Testis (tissue), 5 donors: ENCODE results near the gene PDAP1. TPM values are rescaled to one million over a fixed set of nuclear protein-coding genes. Genes with fewer than 3 reads are reported as not detected.

Source experiments
- DNase-seq: peaks from one replicate; pipeline ENCODE4 v3.0.0-alpha.2; 2019
- H3K27ac ChIP-seq, 2 donors: fragments of 200-600 bp; sonication (generic); one replicate each; pipeline ENCODE4 v1.5.1; 2019
- H3K27me3 ChIP-seq: fragments of 200-600 bp; sonication (generic); one replicate; pipeline ENCODE4 v1.5.1; 2019
- H3K36me3 ChIP-seq: fragments of 200-600 bp; sonication (generic); one replicate; pipeline ENCODE4 v1.5.1; 2017; ENCODE audit warnings: low read depth; ENCODE audit errors: missing control alignments
- H3K4me1 ChIP-seq: fragments of 200-600 bp; sonication (generic); one replicate; pipeline ENCODE4 v1.5.1; 2019
- H3K4me3 ChIP-seq, 2 donors: fragments of 200-600 bp; sonication (generic); one replicate each; pipeline ENCODE4 v1.5.1; 2017 to 2019
- H3K9me3 ChIP-seq: fragments of 200-600 bp; sonication (generic); one replicate; pipeline ENCODE4 v1.5.1; 2017
- POLR2A ChIP-seq: fragments of 450-650 bp; IDR thresholded peaks from one replicate; pipeline ENCODE4 v1.6.1; 2017; ENCODE audit warnings: antibody characterized with exemption, mild to moderate bottlenecking, moderate library complexity
- WGBS, 2 donors: methylation state at CpG; one replicate each; pipeline ENCODE4 v1.1.5; 2018; 5-methylcytosine and 5-hydroxymethylcytosine counted together
- intact Hi-C: fragments of 100-400 bp; cut with DNase I; formaldehyde crosslinking; loops from one replicate; pipeline ENCODE4 v1.15.1; 2023; ENCODE audit warnings: low total_unique reads
- long read RNA-seq, 2 donors: transcript quantifications; one replicate each; lab custom pipeline, GENCODE V29; 2026
- polyA plus RNA-seq: library from polyadenylated mRNA; stranded (reverse); fragments of 350-450 nt; fragmentation: Illumina TruSeq; extraction: RNeasy Lipid Tissue Mini Kit (QIAGEN cat#74804); gene quantifications from one replicate; pipeline ENCODE4 v1.2.3, GENCODE V29; 2014; ENCODE audit warnings: low read depth, low replicate concordance; ENCODE audit not compliant: insufficient read depth
- total RNA-seq, 2 donors: library from RNA; depleted of rRNA; stranded (reverse); fragments of >200 nt; gene quantifications; one replicate each; pipeline ENCODE4 v1.2.3, GENCODE V29; 2016
- TF ChIP-seq, protein P1 (sequence below), 3 experiments: fragments of 450-650 bp in 2 of 3; fragments of 200-600 bp in 1 of 3; sonication (generic) in 1 of 3; IDR thresholded peaks; one replicate each; pipeline ENCODE4 v1.5.1; 2016 to 2019; ENCODE audit warnings: antibody characterized with exemption in 3 of 3, mild to moderate bottlenecking in 2 of 3, moderate library complexity in 1 of 3

Gene PDAP1, protein sequence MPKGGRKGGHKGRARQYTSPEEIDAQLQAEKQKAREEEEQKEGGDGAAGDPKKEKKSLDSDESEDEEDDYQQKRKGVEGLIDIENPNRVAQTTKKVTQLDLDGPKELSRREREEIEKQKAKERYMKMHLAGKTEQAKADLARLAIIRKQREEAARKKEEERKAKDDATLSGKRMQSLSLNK
- total RNA-seq, result 10 to 100 TPM; 50.5 to 74.0 TPM
- polyA plus RNA-seq, result 126 TPM
- long read RNA-seq, donor 1, transcript PDAP1-201 (6 exons, 2,546 nt), result major isoform, 32 of 44 reads
- long read RNA-seq, donor 1, partial matches to known transcripts, result 12 of 44 reads
- long read RNA-seq, donor 1, other reads (novel, unspliced or antisense), result 0 of 44 reads
- long read RNA-seq, donor 2, transcript PDAP1-201 (6 exons, 2,546 nt), result major isoform, 27 of 39 reads
- long read RNA-seq, donor 2, partial matches to known transcripts, result 12 of 39 reads
- long read RNA-seq, donor 2, other reads (novel, unspliced or antisense), result 0 of 39 reads

DNA sequence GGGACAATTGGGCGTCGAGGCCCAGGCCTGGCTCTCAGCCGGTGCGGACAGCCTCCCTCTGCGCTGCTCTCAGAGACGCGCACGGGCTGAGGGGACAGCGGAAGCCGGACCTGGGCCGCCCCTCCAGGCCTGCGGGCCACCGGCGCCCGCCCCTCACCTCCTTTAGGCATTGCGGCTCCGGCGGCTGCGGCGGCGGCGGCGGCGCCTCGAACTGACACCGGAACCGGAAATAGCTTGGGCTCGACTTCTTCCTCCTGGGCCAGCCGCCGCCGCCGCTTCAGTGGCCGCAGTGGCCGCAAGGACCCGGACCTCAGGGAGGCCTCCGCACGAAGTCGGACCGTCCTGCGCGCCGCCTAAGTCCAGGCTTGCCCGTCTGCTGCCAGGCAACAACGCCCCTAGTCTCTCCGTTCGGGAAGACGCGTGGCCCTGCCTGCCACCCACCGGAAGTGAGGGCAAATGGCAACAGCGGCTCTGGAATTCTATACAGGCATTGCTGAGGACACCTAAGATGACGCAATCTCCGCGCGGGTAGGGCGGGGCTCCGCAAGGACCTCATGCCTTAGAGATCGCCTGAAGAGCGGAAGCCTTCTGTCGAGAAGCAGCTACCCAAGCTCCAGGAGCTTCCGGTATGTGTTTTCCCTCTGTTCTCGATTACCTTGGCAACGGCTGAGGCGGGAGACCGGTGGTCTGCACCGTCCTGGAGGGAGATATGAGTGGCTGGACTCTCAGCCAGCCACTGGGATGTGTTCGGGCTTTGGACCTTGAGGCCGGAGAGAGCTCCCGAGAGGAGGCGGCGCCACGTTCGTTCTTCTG, at the start of gene PDAP1, which contains the start of gene BUD31:
Gene PDAP1 (minus strand): TSS at position 219 of the 813 bp plus-strand sequence. CDS start 49 bp downstream, at position 170.
Gene BUD31 (plus strand): TSS at position 591 of the 813 bp plus-strand sequence. CDS start 2,124 bp downstream, outside the sequence.
- Histone ChIP-seq H3K36me3 (no peaks in the 10 kb centered on the region), H3K9me3 (no peaks in the 10 kb centered on the region), H3K4me3 (peak within 1 kb of the TSS; percentile 99 to 100), H3K27me3 (no peaks in the 10 kb centered on the region), H3K4me1 (peaks cover 20% of the 10 kb centered on the region), H3K27ac (peak within 1 kb of the TSS; percentile 97 to 99)
- TF ChIP-seq POLR2A, result no peak
- TF ChIP-seq, protein P1, sequence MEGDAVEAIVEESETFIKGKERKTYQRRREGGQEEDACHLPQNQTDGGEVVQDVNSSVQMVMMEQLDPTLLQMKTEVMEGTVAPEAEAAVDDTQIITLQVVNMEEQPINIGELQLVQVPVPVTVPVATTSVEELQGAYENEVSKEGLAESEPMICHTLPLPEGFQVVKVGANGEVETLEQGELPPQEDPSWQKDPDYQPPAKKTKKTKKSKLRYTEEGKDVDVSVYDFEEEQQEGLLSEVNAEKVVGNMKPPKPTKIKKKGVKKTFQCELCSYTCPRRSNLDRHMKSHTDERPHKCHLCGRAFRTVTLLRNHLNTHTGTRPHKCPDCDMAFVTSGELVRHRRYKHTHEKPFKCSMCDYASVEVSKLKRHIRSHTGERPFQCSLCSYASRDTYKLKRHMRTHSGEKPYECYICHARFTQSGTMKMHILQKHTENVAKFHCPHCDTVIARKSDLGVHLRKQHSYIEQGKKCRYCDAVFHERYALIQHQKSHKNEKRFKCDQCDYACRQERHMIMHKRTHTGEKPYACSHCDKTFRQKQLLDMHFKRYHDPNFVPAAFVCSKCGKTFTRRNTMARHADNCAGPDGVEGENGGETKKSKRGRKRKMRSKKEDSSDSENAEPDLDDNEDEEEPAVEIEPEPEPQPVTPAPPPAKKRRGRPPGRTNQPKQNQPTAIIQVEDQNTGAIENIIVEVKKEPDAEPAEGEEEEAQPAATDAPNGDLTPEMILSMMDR (IDR thresholded peaks at IDR 0.05), result peak in 2 of 3 experiments; percentile 43 to 66
- 1% methylated on average over 22 to 63 of the region's 72 CpGs for WGBS, 2 donors
- intact Hi-C loops, result no loop called here
- DNase-seq, result peak; percentile 96

DNA sequence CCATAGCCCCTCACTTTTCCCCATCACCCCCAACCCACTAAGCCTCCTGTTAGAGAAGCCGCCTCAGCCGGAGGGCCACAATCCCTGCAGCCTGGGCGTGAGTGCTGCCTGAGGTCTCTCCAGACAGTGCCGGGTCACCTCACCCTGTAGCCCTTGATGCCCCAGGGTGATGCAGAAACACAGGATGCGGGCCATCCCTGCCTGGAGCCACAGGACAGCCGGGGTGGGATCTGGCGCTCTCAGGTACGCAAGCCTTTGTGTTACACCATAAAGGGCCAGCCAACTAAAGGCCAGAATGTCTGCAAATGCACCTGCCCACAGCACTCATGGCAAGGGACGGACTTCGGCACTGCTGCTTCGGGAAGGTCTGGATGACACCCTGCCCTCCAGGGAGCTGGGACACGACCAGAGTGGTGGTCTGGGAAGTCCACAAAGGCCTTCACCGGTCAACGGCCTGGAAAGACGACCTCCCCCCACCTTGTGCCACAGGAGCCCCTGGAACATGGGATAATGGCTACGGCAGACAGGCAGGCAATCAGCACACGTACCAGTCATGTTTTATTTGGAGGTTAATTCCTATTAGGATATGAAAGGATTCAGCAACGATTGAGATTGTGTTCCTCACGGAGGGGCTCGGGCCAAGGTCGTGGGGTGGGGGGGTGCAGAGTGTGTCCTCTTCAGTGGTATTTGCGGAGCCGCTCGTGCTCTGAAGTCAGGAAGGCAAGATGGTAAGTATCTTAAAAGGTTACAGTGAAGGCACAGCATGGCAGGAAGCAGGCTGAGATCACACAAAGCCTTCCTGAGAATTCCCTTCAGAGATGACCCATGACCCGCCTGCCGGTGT, 49.5 kb upstream of the PDAP1 start:
- H3K4me1 ChIP-seq, result peaks cover 17% of the 10 kb centered on the region
- H3K27ac ChIP-seq, result no peak overlapping the region
- no peaks in the 10 kb centered on the region for H3K27me3 ChIP-seq
- no peak for DNase-seq
- no peak overlapping the region for H3K4me3 ChIP-seq
- TF ChIP-seq, protein P1 (IDR thresholded peaks at IDR 0.05), result no peak
- no peak for TF ChIP-seq POLR2A
- H3K9me3 ChIP-seq, result no peaks in the 10 kb centered on the region
- no peaks in the 10 kb centered on the region for H3K36me3 ChIP-seq
- intact Hi-C loops, result no loop called here
- WGBS, 2 donors, result 72 to 76% methylated on average over 14 to 26 of the region's 26 CpGs

DNA sequence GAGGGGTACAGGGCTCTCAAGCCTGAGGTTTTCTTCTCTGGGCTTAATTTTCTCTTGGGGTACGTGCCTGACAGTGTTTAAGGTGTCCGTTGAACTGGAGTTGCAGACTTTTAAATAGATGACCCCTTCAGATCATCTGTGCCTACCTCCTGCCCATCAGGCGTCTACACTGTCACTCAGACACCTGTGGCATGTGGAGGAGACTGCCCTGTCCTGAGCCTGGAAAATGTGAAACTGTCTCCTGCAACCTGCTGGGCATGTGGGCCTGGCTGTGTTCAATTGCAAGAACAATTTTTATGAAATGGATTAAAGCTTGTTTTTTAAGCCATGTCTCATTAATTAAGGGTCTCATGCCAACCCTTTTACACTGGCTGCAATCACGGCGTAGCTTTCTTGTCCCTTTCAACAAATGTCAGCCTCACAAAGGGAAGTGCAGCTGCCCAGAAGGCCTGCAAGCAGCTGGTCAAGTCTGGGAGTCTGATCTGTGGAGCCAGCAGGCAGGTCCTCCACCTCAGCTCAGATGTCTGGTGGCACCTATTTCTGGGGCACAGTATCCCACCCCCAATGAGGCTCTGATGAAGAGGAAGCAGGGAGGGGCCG, 48.8 kb upstream of the PDAP1 start:
- TF ChIP-seq, protein P1 (IDR thresholded peaks at IDR 0.05), result no peak
- TF ChIP-seq POLR2A, result no peak
- no peaks in the 10 kb centered on the region for H3K9me3 ChIP-seq
- no peak for DNase-seq
- no peak overlapping the region for H3K27ac ChIP-seq
- no peaks in the 10 kb centered on the region for H3K36me3 ChIP-seq
- H3K4me3 ChIP-seq, result no peak overlapping the region
- WGBS, 2 donors, result 72 to 73% methylated on average over 5 to 6 of the region's 6 CpGs
- intact Hi-C loops, result no loop called here
- H3K4me1 ChIP-seq, result peaks cover 17% of the 10 kb centered on the region
- no peaks in the 10 kb centered on the region for H3K27me3 ChIP-seq

DNA sequence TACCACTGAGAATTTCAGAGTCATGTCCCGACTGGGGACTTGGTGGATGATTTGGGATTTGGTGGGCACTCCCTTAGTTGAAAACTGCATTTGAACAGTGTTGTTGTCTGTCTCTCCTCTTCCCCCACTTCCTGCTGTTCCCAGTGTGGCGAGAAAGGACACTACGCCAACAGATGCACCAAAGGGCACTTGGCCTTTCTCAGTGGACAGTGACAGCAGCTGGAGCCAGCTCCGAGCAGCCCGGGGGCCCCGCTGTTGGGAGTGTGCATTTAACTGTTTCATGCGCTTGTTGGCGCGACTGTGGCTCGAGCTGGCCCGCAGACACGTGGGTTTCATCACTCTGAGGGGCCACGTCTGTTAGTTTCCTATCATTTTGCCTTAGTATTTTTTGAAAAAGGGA, 47.9 kb upstream of the PDAP1 start:
- 63 to 72% methylated on average over 5 to 13 of the region's 13 CpGs for WGBS, 2 donors
- no peak for DNase-seq
- H3K36me3 ChIP-seq, result no peaks in the 10 kb centered on the region

More for the DNA sequence above, 47.9 kb upstream of the PDAP1 start:
- Histone ChIP-seq H3K9me3 (no peaks in the 10 kb centered on the region), H3K4me1 (peaks cover 17% of the 10 kb centered on the region), H3K27ac (no peak overlapping the region), H3K4me3 (no peak overlapping the region), H3K27me3 (no peaks in the 10 kb centered on the region)
- TF ChIP-seq POLR2A, result no peak
- TF ChIP-seq, protein P1 (IDR thresholded peaks at IDR 0.05), result no peak
- intact Hi-C loops, result no loop called here
